Measurements from ENCODE around the gene VCX2. TPM values are rescaled to one million over a fixed set of nuclear protein-coding genes. Genes with fewer than 3 reads are reported as not detected.
"Not testable (repeated sequence)": the region's sequence is repeated elsewhere in the genome, so short reads cannot be mapped to it uniquely, and the experiment has no call there.

The VCX2 gene
- not detected in 2 replicates for total RNA-seq

DNA sequence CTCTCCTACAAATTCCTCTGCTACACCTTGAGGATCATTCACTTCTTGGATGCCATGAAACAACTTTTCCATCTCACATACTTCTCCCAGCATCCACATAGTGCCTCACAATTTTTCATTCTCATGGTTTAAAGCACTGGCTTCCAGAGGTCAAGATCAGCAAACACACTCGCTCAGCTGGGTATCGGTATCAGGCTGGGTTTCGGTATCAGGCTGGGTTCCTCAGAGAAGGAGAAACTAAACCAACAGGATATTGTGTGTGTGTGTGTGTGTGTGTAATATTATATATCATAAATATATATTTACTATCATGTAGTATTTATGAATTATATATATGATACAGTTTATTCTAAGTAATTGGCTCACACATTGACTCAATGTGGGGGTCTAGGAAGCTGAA, at the start of gene VCX2:
Gene VCX2 (minus strand): TSS at position 99 of the 400 bp plus-strand sequence. CDS start 624 bp downstream, outside the sequence.
- not testable (repeated sequence) for DNase-seq (ENCODE audit: low read depth, low spot score)

DNA sequence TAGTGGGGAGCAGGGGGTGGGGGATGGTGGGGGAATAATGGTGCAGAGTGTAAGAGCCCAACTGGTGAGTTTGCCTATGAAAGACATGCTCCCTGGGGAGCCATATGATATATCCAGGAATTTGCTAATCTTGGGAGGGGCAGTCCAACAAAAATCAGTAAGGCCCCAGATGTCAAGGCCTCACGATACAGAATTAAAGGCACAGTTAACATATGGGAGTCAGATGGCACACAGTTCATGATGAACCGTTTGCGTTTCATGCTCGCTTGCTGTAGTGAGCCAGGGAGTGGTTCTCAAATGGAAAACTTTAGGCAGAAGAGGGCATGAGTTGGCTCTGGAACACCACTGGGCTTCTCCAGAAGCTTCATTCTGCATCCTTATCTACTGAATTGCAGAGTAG, 33.9 kb upstream of the VCX2 start:
- DNase-seq (ENCODE audit: low read depth, low spot score) = no peak

DNA sequence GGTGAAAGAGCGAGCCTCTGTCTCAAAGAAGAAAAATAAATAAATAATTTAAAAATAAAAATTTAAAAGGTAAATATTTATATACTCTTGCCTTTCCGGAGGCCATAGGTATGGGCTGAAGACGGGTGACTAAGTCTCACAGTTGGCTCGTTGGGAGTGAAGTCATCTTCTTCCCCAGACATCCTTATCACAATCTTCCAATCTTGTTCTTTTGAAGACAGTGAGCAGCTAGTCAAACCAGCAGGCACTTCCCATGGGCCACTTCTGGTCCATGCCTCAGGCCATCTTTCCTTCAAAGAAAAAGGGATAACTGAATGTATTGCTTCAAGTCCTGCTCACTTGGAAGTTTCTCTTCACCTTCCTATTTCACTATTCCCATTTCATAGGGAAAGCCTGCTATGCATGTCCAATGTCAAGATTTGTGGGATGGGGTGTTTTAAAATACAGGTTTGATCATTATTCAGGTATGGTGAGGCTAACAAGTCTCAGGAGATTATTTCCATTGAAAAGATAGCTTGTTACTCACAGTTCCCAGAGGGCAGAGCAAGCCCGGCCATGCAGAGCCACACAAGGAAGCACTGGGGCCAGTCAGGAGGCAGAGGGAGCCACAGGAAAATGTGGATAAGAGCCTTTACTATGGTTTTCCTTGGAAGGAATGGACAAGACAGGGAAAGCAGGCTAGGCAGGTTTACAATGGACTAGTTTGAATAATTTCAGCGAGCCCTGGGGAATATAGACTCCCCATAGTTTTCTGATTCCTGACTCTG, 33.3 kb upstream of the VCX2 start:
- DNase-seq (ENCODE audit: low read depth, low spot score) = no peak

DNA sequence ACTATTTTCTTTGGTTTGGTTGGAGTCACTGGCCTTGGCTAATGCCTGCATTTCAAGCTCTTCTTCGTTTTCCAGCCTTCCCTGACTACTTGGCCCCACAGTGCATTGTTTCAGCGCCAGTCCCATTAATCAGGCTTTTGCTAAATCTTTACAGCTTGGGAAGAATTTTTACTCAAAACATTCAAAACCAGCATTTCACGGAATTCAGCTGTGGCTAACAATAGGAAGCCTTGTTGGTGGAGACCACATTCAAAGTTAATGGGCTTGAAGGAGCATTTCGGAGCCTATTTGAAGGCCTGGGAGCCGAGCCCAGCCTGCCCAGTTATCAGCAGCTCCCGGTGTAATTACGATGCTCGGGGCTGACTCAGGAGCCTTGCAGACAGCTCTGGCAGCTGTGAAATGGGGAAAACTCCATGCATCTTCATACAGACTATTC, 30.8 kb upstream of the VCX2 start:
- no peak for DNase-seq (ENCODE audit: low read depth, low spot score)

DNA sequence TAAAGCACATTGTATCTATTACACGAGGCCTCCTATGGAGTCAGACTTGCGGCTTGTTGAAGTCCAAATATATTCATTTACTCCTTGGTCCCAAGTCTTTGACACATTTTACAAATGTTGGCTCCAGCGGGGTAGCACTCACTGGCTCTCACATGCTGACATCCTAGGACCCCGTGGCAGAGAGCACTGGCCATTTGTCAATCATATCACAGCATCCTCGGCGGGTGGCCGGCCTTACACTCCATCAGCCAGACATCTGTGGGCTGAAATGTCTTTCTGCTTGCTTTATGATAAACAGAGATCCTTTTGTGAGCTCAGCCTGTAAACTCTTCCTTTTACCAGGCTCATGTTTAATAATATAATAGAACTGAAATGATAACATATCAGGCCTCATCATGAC, 25.7 kb upstream of the VCX2 start:
- DNase-seq (ENCODE audit: low read depth, low spot score) = no peak

DNA sequence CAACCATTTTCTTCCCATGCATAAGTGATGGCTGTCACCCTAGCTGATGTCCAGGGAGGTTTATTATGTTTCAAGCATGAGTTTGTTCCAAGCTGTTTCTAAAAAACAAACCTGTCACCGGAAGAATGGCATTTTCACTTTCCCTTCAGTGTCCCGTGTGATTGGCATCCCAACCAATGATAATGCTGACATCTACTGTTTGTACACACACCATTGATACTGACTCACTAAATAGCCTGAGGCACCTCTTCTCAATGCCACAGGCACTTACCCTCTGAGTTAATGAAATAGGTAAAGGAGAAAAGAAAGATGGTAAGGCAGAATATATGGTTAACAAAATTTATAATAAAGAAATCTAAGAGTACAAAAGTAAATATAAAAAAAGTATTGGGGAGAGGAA, 23.1 kb upstream of the VCX2 start:
- no peak for DNase-seq (ENCODE audit: low read depth, low spot score)

DNA sequence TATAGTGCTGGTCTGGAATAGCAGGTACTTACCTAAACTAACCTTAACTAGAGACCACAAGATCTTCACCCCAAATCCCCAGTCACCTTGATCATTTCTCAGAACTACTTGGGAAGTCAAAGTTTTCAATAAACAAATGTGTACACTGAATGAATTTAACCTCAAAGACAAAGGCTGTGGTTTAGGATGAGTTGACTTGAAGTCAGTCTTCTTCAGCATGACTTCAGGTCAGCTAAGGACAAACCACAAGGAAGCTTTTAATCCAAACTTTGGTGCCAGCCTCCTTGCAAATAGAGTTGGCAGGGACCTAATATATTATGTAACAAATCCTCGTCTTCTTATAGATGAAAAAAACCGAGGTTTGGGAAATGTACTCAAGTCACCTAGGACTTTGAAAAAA, 21.2 kb upstream of the VCX2 start:
- no peak for DNase-seq (ENCODE audit: low read depth, low spot score)

DNA sequence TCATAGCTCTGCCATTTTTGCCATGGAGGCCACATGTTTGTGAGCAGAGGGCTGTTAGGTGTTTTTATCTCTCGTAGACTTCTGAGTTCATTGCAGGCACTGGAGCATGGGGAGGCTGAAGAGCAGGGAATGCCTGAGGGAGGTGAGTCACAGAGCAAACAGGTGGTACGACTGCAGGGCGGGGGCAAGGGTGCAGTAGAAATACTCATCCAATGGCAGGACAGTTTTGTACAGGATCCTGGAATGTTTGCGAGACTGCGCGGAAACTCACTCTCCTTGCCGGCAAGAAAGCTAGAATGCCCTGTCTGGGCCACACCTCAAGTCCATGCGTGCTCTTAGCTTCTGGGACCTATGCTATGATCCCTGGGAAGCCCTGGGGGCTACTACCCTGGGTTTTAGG, 20.0 kb upstream of the VCX2 start:
- no peak for DNase-seq (ENCODE audit: low read depth, low spot score)

DNA sequence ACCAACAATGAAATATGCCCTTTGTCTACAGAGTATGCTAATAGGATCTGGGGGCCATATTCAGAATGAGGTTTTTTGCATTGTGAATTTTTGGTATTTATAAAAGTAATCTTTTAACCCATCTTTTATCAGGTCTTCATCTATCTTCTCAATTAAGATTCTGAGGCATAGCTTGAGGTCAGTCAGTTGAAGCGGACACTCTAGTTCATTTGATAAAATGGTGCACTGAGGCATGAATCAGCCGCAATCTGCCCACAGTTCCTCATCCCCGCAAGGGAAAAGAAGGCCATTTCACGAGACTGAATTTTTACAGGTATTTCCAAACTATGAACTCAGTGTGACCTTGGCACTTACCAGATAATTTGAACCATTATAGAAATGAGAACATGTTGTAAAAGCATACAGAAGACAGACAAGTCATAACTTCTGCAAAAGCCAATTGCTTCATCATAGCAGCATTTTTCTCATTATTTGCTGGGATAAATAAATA, 19.3 kb upstream of the VCX2 start:
- DNase-seq (ENCODE audit: low read depth, low spot score) = no peak

DNA sequence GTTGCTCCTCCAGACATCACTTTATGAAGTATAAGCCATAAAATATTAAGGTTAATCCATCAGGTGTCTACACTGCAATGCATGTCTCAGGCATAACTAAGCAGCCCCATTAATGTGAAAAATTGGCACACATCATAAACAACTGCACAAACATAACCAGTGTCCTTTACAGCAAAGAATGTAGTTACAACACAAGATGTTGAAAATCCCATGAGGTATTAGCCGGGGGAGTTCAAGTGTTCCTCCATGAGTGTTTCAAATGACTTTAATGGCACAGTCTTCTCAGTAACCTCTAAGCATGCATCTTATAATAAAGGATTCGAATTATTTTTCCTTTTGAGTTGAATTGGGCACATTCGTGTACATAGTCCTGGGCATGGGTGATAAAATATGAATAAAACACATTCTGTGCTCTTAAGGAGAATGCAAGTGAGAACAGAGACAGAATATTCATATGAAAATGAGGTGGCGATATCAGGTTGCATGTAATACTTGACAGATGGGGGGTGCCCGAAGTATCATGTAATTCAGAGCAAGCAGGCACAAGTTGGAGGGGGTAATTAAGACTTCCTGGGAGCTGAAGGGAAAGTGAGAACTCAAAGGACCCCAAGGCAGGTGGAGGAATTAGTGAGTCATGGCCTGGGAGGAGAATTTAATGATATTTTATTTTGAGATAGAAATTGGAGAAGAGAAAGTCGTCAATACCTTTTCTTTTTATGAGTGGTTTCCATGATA, 18.2 kb upstream of the VCX2 start:
- DNase-seq (ENCODE audit: low read depth, low spot score) = no peak

DNA sequence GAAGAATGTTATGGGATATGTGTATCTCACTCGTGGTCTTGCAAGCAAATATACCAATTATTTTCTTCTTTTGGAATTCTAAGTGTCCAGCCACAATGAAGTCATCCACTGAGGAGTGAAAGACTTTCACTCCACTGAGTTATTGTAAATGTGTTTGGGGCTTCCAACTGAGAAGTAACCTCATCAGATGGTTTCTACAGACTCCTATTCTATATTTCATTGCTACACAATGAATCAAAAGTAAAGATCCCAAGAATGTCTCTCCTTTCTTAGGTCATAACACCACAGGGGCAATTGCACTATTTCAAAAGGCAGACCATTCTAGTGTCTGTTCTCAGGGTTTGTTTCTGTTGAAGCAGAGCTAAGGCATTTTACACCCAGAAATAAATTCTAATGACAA, 12.3 kb upstream of the VCX2 start:
- DNase-seq (ENCODE audit: low read depth, low spot score) = no peak

DNA sequence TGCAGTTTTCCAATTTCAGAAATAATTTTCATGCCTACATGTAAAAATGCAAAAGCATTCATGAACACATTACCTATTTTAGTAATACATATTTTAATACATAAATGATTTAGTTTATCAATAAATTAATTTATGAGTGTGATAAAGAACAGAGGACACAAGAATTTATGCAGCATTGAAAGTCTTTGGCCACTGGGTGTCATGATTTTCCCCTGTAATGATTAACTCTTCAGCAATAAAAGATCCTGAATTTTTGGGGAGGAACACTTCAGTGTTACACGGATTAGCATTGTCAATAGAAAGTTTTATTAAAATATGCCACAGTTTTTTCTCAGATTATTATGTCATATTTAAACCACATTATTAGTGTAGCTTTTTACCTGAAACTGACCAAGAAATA, 8.6 kb upstream of the VCX2 start:
- DNase-seq (ENCODE audit: low read depth, low spot score) = no peak

DNA sequence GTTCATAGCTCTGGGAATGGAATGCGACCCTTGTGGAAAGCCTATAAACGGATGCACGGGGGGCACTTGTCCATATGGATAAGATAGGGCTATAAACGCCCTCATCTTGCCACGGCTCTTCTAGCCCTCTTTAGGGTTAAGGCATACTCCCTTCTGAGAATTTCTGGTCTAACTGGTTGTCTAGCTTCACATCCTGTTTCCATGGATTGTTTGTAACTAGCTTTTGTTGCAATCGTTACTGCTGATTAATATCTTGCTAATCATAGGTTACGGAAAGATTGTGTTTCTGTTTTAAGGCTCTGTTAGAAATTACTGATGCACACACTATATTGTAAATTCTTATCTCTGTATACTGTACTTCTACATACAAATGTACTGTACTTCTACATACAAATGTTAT, 17.1 kb downstream of the VCX2 start:
- not testable (repeated sequence) for DNase-seq (ENCODE audit: low read depth, low spot score)

DNA sequence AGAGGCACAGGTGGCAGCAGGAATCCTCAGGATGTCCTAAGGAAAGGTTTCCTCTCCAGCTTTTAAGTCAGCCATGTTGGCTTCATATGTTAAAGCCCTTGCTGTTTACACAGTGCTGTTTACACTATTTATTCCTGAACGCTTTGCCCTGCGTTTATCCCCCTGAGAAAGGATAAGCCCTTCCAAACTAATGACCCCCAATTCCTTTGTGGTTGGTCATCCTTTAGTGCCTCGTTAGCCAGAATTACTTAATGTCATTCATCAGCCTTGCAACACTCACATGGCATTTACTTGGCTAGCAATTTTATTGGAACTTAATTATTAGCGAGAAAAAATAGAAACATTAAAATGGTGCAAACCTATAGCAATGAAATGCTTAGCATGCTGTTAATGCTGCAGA, 23.8 kb downstream of the VCX2 start:
- DNase-seq (ENCODE audit: low read depth, low spot score) = no peak

DNA sequence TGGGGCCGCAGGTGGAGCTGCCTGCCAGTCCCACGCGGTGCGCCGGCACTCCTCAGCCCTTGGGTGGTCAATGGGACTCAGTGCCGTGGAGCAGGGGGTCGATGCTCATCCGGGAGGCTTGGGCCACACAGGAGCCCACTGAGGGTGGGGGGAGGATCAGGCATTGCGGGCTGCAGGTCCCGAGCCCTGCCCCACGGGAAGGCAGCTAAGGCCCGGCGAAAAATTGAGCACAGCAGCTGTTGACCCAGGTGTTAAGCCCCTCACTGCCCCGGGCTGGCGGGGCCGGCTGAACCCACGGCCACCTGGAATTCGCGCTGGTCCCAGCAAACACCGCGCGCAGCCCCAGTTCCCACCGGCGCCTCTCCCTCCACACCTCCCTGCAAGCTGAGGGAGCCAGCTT, 26.1 kb downstream of the VCX2 start:
- DNase-seq (ENCODE audit: low read depth, low spot score) = no peak

DNA sequence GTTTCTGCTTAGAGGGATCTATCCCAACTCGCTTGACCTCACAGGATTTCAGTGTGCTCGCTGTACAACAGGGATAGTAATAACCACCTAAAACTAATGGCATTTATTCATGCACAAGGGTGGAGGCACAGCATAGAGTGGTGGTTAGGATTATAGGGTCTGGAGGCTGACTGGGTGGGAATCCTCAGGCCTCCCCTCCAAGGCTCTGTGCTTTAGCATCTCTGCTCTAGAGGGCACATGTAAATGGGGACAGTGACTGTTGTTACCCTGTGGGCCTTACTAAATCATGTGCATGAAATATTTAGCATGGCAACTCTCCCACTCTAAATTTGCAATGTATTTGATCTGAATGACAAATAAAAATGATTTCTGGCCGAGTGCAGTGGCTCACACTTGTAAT, 29.2 kb downstream of the VCX2 start:
- DNase-seq (ENCODE audit: low read depth, low spot score) = no peak

DNA sequence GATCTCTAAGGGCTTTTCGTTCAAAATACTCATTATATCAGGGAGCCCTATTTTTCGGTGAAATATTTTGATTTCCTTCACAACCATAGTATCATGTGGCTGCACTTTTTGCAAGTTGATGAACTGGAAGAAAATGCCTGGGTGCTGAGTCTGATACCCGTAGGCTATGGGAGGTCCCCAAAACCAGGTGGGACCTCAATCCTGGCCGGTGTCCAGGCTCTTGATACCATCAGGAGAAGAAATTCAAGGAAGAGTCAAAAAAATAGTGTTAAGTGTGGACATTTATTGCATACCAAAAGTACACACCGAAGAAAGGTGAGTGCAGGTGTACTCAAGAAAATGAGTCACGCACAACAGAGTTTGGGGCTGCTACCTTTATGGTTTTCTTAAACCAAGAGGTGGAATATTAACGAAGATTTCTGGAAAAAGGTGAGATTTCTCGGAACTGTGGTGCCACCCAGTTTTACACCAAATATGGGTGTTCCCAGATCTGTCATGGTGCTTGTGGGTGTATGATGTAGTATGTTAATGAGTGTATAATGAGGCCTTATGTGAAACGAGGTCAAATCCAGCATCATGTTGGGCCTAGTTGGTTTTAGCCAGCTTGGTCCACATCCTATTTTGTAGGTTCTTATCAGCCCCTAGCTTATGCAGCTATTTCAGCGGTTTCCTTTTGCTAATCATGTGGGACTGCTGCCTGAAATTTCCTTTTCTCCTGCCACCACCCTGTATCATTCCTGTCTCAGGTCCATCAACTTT, 29.9 kb downstream of the VCX2 start:
- no peak for DNase-seq (ENCODE audit: low read depth, low spot score)

DNA sequence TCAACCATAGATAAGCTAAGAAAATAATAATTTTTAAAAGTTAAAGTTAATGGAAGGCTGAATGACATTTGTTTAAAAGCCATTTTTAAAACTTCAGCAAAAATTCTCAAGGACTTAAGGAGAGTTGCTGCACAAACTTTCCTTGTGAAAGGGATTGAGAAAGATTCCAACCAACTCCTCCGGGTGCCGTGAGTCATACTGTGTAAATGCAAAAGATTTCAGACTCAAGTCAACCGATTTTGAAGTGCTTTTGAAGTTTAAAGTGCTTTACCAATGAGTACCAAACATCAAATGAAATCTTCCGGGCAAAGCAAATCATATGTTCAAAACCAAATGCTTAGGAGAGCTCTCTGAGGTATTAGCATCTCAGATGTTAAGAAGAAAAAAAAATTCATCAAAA, 31.4 kb downstream of the VCX2 start:
- DNase-seq (ENCODE audit: low read depth, low spot score) = no peak

DNA sequence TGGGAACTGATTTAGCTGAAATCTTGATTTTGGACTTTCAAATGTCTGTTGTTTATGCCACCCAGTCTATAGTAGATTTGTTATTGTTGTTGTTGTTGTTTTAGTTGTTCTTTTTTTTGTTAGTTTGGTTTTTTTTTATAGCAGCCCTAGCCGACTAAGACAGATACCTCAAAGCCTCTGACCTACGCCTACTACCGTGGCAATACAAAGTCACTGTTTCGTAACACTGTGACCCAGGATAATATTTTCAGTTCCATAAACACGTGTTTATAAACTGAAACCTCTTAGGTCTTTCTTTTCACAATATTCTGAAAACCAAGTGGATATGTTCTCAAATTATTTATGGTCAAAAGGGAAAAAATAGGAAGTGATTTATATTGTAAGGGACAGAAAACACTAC, 32.8 kb downstream of the VCX2 start:
- DNase-seq (ENCODE audit: low read depth, low spot score) = no peak

DNA sequence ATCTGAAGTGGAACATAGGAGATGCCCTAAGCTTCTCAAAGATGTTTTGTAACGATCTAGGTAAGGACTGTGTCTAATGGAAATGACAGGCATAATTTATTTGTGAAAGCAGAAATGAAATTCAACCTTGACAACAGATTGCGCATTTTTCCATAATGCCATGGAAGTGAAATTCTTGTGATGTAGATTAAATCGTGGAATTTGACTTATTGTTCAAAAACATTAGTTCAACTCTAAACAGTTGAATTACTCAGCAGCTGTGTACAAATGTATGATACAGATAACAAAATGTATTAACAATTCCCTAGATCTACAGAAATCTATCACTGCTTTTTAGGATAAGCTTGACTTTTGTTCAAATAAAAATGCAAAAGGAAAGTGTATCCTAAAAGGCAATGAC, 44.4 kb downstream of the VCX2 start:
- DNase-seq (ENCODE audit: low read depth, low spot score) = no peak

DNA sequence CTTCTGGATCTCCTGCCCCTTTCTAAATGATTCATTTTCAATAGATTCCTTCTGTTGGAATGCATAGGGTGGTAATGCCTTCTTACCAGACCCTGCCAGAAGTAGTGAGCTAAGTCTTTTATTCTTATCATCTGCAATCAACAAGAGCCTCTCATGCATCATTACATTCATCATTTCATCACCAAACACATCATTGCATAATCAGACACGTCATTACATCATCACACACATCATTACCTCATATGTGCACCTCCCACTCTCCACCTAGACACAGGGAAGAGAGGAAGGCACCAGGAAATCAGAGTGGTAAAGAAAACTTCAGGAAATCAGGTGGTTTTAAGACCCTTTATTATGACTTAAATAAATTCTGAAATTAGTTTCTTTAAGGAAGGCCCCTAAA, 45.0 kb downstream of the VCX2 start:
- DNase-seq (ENCODE audit: low read depth, low spot score) = no peak

DNA sequence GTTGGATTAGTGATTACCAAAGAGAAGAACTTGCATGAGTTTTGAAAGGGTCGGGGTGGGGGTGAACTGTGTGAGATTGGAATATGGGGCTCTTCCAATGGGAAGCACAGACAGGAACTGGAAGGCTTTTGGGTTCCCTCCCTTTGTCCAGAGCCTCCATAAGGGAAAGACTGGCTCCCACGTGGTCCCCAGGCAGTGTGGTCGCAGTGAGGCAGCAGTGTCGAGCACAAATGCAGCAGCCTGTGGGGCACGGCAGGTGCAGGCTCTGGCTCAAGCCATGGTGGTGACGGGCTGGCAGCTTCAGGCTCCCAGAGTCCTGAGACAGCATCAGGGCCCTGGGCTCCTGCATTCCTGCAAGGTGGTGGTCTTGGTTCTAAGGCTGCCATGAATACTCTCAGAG, 45.5 kb downstream of the VCX2 start:
- no peak for DNase-seq (ENCODE audit: low read depth, low spot score)
